GM12892 (cell line): ENCODE results near the gene ARPC1B.

Source experiments
- POLR2A ChIP-seq: IDR thresholded peaks from 2 replicates; pipeline ENCODE4 v1.6.1; 2011; ENCODE audit warnings: low read depth, low read length, control low read depth
- POLR2AphosphoS5 ChIP-seq: IDR thresholded peaks from 2 replicates; pipeline ENCODE4 v1.6.1; 2011; ENCODE audit warnings: low read depth, low read length, control low read depth
- TAF1 ChIP-seq: IDR thresholded peaks from 2 replicates; pipeline ENCODE4 v1.6.1; 2011; ENCODE audit warnings: low read depth, mild to moderate bottlenecking, control low read depth, low read length, borderline replicate concordance

DNA sequence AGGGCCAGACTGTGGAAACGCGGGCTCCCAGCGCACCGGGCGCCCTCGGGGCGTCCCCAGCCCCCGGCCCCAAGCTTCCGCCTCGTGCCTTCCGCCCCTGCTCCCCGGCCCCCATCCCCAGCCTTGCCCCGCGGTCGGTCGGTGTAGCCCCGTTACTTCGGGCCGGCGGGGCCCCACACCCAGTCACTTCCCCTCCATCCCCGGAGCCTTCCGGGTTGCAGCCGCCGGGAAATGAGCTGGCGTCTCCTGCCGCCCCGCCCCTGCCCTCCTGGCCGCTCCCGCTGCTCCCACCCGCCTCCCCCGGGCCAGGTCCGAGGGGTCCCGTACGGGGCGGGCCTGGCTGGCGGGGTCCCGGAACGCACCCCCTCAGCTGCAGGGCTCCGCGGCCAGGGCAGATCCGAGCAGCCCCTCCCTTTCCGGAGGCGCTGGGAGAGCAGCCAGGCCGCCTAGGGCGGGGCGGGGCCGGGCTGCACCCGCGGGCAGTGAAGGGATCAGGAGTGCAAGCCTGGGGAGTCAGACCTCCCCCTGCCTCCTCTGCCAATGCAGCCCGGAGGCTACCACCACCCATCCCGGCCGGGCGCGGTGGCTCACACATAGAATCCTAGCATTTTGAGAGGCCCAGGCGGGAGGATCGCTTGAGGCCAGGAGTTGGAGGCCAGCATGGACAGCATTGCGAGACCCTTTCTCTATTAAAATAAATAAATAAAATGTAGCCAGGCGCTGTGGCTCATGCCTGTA lies 709 bp downstream of the ARPC1B start:
- peak; percentile 74; the same call in 1 of the 2 replicates for TF ChIP-seq POLR2A
- no peak; the same call in 1 of the 2 replicates for TF ChIP-seq POLR2AphosphoS5
- no peak for TF ChIP-seq TAF1
